IPS DF 19.7 (cell line): ENCODE data around the gene GSG1.
"Not testable (repeated sequence)": the region's sequence is repeated elsewhere in the genome, so short reads cannot be mapped to it uniquely, and the experiment has no call there.

Experiments used
- DNase-seq: peaks from one replicate; pipeline ENCODE4 v3.0.0-alpha.2; 2013; ENCODE audit warnings: low read depth, low spot score

GSG1 gene

GRCh38 chr12:13062669-13063068 lies 40.8 kb downstream of the GSG1 start:
- no peak for DNase-seq

- no peak for DNase-seq
Measured at GRCh38 chr12:13061377-13061776, 42.1 kb downstream of the GSG1 start.

DNA sequence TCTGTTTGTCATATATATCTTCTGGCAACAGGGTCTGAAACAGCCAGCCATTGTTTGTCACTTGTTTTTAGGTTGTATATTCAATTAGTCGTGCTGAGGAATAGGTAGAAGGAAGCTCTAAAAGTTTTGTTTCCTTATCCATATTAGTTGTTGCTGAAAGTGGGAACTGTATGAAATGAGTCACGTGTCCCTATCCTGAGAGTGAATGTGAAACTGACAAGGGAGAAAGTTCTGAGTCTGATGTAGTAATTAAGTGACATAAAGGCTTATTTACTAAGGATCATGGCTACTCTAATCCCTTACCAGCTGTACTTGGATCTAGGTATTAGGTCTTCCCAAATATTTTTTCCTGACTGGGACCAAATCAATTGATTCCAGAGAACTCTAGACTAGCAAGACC lies 42.9 kb downstream of the GSG1 start:
- DNase-seq, result no peak

- DNase-seq, result not testable (repeated sequence)
Measured at GRCh38 chr12:13053617-13054016, 49.9 kb downstream of the GSG1 start.

DNA sequence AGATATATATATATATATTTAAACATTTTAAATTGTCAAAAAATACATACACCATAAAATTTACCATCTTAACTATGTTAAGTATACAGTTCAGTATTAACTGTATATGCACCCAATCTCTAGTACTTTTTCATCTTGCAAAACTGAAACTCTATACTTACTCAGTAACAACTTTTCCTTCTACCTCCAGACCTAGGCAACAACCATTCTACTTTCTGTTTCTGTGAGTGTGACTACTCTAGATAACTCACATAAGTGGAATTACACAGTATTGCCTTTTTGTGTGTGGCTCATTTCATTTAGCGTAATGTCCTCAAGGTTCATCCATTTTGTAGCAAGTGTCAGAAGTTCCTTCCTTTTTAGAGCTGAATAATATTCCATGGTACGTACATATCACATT lies 51.0 kb downstream of the GSG1 start:
- DNase-seq, result no peak

DNA sequence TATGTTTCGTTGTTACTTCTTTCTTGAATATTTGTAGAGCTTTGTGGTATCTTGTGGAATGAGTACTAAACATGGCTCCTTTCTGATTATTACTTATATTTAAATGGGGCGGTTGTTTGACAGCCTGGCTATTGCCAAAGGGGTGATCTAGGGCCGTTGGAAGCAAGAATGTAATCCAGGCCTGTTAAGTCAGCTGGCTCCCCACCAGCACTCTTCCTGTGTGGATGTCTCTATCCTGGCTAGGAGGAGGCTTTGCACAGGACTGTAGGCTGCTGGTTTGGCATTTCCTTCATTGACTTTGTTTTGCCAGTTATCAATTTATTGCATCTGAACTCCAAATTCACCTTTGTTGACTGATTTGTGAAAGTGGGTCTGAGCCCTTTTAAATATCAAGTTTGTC lies 53.7 kb downstream of the GSG1 start:
- DNase-seq, result no peak

- DNase-seq, result no peak
Measured at GRCh38 chr12:13046964-13047363, 56.5 kb downstream of the GSG1 start.

- DNase-seq, result no peak
Measured at GRCh38 chr12:13045816-13046215, 57.7 kb downstream of the GSG1 start.

DNA sequence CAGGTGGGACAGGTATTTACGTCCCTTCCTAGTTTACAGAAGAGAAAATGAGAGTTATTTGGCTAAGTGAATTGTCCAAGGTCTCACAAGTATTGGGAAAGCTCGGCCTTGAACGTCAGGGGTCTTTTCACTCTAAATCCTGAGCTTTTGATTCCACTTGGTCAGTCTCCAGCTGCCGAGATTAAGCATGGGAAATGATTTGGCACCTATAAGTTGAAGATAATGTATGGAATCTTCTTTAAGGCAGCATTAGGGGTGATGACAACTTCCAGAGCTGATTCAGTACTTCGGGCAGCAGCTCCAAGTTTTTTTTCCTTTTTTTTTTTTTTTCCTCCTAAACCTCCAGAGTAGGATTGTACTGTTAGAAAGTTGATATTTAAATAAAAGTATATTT lies 58.6 kb downstream of the GSG1 start:
- no peak for DNase-seq

- peak; percentile 25 for DNase-seq
Measured at GRCh38 chr12:13044002-13044905, 59.2 kb downstream of the GSG1 start, which contains the start of gene FAM234B. Gene FAM234B, plus strand, starts transcription at chr12:13044381. Its CDS starts 23 bp downstream, at chr12:13044404.

DNA sequence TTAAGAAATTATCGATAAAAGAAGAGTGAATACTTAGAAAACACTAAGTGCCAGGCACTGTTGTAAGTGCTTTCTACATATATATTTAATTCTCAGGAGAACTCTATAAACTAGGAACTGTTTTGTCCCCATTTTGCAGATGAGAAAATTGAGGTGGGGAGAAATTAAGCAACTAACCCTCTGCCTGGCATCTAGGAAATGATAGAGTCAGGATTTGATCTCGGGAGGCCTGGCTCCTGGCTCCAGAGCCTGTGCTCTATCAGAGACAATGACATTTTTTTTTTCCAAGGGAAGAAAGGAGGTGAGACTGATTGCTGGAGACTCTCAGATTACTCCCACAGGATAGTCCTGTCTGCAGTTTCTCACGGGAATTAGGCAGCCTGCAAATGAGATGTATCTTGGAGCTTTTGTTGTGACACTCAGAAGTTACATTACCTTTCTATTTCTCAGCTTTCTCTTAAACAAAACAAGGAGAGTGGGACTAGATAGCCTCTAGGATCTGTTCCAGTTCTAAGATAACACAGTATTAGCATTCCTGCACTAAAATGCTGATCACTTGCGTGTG lies 60.7 kb downstream of the GSG1 start:
- DNase-seq, result no peak

DNA sequence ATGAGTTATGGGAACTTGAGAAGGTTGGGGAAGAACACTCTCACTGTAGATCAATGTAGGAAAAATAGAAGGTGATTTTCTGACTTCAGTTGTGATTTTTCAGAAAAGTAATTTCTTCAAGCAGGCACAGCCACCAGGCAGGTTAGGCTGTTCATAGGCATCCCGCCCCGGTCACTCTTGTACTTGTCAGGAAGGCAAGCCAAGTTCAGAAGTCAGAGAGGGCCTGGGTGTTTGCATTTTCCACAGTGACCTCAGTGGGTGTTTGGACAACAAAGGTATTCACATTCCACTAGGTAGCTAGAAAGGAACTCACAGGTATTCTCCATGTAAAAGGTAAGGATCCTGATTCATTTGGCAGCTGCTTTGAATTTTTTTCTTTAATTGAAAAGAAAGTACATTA lies 62.2 kb downstream of the GSG1 start:
- no peak for DNase-seq

- DNase-seq, result no peak
Measured at GRCh38 chr12:13039328-13039956, 64.0 kb downstream of the GSG1 start.

- no peak for DNase-seq
Measured at GRCh38 chr12:13038491-13039161, 64.8 kb downstream of the GSG1 start.

DNA sequence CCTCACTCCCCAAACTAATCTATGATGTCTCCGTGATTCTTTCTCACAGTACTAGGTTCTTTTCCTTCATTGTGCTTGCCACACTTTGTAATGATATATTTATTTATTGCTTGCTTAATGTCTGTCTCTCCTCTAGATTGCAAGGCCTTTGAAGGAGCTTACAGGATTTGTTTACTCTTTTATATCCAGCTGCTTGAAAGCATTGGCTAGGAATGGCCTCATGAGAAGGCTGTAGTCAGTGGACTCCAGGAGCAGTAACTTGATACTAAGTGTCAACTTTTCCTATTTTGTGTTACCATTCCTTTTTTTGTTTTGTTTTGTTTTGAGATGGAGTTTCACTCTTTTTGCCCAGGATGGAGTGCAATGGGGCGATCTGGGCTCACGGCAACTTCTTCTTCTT lies 66.6 kb downstream of the GSG1 start:
- no peak for DNase-seq

DNA sequence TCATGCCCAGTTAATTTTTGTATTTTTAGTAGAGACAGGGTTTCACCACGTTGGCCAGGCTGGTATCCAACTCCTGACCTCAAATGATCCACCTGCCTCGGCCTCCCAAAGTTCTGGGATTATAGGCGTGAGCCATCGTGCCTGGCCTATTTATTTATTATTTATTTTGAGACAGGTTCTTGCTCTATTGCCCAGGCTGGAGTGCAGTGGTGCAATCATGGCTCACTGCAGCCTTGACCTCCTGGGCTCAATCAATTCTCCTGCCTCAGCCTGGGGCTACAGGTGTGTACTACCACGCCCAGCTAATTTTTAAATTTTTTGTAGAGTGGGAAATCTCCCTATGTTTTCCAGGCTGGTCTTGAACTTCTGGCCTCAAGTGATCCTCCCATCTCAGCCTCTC lies 68.1 kb downstream of the GSG1 start:
- DNase-seq, result not testable (repeated sequence)
